Right hindlimb (tissue), 1 donor: ENCODE measurements around the gene EDIL3.

Experiments used
- DNase-seq: peaks from one replicate; pipeline ENCODE4 v3.0.0-alpha.2; 2018

EDIL3 gene

GRCh38 chr5:84384604-84385575, at the start of gene EDIL3:
Gene EDIL3 (minus strand): TSS chr5:84384880. CDS start chr5:84384374, 506 bp downstream.
- DNase-seq: peak; percentile 63

GRCh38 chr5:84433461-84433860, 48.8 kb upstream of the EDIL3 start:
- no peak for DNase-seq

- no peak for DNase-seq
These were observed 46.4 kb upstream of the EDIL3 start for GRCh38 chr5:84430863-84431663.

- DNase-seq: no peak
These were observed 45.4 kb upstream of the EDIL3 start for GRCh38 chr5:84430079-84430478.

GRCh38 chr5:84425365-84425881, 40.7 kb upstream of the EDIL3 start:
- no peak for DNase-seq

- DNase-seq: no peak
These were observed 35.1 kb upstream of the EDIL3 start for GRCh38 chr5:84419742-84420141.

GRCh38 chr5:84411832-84412605, 27.3 kb upstream of the EDIL3 start:
- no peak for DNase-seq

- DNase-seq: no peak
These were observed 21.4 kb upstream of the EDIL3 start for GRCh38 chr5:84406111-84406510.

- DNase-seq: no peak
These were observed 19.1 kb upstream of the EDIL3 start for GRCh38 chr5:84403773-84404172.

- DNase-seq: no peak
These were observed 12.7 kb upstream of the EDIL3 start for GRCh38 chr5:84397385-84397784.

GRCh38 chr5:84393969-84394368, 9.3 kb upstream of the EDIL3 start:
- no peak for DNase-seq

GRCh38 chr5:84392836-84393235, 8.2 kb upstream of the EDIL3 start:
- DNase-seq: no peak

GRCh38 chr5:84385705-84386104, 1.0 kb upstream of the EDIL3 start:
- DNase-seq: no peak

GRCh38 chr5:84383816-84384603, 670 bp downstream of the EDIL3 start:
- DNase-seq: peak; percentile 59

GRCh38 chr5:84383296-84383815, 1.3 kb downstream of the EDIL3 start:
- DNase-seq: no peak

GRCh38 chr5:84382363-84383295, 2.1 kb downstream of the EDIL3 start:
- DNase-seq: peak; percentile 57

- DNase-seq: peak; percentile 15
These were observed 2.9 kb downstream of the EDIL3 start for GRCh38 chr5:84381502-84382362.

- DNase-seq: no peak
These were observed 4.9 kb downstream of the EDIL3 start for GRCh38 chr5:84379749-84380148.

- DNase-seq: no peak
These were observed 5.7 kb downstream of the EDIL3 start for GRCh38 chr5:84378961-84379360.
